Epidermal melanocyte (primary cell): ENCODE measurements around the gene FOXO4.
"Not testable (repeated sequence)": the region's sequence is repeated elsewhere in the genome, so short reads cannot be mapped to it uniquely, and the experiment has no call there.

Experiments used
- DNase-seq: peaks from one replicate; pipeline ENCODE4 v3.0.0; 2011; ENCODE audit warnings: low spot score; ENCODE audit not compliant: insufficient read length

Gene FOXO4, protein sequence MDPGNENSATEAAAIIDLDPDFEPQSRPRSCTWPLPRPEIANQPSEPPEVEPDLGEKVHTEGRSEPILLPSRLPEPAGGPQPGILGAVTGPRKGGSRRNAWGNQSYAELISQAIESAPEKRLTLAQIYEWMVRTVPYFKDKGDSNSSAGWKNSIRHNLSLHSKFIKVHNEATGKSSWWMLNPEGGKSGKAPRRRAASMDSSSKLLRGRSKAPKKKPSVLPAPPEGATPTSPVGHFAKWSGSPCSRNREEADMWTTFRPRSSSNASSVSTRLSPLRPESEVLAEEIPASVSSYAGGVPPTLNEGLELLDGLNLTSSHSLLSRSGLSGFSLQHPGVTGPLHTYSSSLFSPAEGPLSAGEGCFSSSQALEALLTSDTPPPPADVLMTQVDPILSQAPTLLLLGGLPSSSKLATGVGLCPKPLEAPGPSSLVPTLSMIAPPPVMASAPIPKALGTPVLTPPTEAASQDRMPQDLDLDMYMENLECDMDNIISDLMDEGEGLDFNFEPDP

DNA sequence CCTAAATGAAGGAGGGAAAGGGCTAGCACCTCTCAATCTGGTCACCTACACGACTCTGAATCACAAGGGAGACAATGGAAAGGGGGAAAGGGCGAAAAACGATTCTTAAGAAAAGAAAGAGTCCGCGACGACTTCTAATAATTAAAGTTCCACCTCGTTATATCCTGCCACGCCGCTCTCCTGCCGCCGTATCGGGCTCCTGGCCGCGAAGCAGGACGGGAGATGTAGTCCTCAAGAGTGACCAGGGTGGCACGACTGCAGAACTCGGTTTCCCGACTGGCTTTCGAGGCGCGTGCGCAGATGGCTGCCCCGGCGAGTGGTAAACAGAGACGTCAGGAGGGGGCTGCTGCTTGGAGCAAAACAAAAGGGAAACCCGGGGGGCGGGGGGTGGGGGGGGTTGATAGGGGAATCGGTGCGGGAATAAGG is at the start of gene FOXO4:
TSS of gene FOXO4 (plus strand) at position 297 of the 426 bp plus-strand sequence. CDS start 678 bp downstream, outside the sequence.
- peak; percentile 78 for DNase-seq

DNA sequence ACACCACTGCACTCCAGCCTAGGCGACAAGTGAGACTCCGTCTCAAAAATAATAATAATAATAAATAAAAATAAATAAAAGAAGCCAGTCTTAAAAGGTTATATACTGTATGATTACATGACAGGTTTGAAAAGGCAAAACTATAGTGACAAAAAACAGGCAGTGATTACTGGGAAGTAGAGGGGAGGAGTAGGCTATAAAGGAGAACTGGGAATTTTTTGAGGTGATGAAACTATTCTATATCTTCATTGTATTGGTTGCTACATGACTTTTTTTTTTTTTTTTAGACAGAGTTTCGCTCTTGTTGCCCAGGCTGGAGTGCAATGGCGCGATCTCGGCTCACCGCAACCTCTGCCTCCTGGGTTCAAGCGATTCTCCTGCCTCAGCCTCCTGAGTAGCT is 47.8 kb upstream of the FOXO4 start:
- not testable (repeated sequence) for DNase-seq

DNA sequence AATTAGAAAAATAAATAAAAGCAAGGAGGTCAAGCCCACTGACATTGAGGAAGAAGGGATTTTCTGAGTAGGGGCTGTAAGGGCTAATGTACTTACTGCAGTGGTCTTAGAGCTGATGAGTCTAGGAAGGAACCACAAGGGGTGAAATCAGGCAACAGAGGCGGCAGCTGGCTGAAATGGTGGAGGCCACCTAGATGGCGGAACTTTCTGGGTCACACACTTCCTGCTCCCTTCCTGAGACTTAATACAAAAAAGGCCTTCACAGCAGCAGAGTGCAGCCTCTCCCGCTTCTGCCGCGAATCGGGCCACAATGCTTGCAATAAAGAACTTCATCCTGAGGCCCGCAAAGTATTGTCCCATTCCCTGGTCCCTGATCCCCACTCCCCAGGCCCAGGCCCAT is 42.9 kb upstream of the FOXO4 start:
- no peak for DNase-seq

DNA sequence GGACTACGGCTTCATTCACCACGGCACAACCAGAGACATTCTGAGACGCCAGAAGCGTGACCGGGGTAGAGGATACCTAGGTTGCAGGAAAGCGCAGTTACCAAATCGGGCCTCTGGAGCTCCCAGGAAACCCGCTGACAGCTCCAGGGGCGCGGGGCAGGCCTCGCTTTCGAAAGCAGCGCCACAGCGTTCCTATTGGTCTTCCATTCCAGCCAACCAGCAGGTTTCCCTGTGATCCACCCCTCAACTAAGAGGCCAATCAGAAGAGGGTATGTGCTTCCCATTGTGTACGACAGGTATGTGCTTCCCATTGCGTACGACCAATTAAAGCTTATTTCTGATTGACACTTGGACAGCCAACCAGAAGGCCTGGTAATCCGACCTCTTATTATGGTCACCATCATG is 42.4 kb upstream of the FOXO4 start:
- DNase-seq: no peak

DNA sequence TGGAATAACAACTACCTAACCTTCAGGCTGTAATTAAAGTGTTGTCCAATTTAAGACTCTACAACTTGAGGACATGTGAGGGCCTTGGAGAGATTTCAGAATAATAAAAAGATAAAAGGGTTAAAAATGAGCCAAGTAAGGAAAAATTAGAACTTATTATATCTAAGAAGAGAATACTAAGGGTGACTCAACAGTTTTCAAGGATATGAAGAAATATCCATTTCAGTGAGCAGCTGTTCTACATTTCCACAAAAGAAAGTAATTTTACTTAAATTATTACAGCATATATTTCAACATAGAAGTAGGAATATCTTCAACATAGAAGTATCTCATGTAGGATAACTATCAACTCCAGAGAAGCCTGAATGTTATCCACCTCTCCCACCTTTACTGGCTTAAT is 38.8 kb upstream of the FOXO4 start:
- no peak for DNase-seq

DNA sequence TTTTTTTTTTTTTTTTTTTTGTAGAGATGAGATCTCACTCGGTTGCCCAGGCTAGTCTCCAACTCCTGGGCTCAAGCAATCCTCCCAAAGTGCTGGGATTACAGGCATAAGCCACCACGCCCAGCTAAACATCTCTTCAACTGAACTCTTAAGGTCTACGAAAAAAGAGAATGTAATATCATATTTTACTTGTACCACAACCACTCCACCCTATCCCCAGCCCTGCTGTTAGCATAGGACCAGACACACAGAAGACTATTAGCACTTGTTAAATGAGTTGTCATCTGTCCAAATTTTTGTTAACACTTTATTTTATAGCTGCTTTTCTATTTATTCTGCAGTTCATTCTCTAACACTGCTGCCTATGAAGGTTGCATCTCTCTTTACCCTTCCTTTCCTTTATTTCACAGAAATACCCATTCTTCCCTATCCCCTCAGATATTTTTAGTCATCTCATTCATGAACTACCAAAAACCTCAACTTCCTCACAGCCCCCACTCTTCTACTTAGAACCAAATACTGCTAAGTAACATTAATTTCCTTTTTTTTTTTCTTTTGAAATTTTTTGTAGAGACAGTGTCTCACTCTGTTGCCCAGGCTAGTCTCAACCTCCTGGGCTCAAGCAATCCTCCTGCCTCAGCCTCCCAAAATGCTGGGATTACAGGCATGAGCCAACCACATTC is 37.7 kb upstream of the FOXO4 start:
- DNase-seq: no peak

DNA sequence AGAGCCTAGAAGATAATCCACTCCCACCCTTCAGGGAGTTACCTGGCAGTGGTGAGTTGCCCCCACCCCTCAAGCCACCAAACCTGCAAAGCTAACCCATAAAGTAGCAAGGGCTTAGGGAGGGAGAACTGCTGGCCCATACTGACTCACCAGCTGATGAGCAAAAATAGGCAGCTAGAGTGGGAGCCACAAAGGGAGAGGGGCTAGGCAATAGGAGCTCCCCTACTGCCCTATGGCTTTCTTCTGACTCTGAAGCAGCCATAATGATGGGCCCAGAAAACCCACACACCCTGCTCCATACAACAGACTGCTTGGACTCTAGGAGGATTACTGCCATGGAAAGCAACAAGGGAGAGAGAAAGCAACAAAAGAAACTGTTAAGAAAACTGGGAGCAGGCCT is 35.5 kb upstream of the FOXO4 start:
- no peak for DNase-seq

DNA sequence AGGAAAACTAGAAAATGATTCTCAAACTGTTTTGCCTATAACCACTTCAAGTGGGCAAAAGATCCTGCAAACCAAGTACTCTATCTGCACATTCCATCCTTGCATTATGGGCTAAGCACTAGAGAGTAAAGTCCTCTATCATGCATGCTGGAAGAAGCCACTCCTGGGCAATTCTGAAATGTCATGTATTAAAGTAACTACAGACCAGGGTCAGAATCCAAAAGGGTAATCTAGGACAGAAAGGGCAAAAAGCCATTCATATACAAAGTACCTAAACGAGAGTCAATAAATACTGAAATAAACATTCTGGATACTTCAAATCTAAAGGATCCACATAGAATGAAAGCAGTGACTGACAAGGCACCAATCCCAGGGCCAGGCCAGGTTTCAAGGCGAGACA is 28.6 kb upstream of the FOXO4 start:
- DNase-seq: no peak

DNA sequence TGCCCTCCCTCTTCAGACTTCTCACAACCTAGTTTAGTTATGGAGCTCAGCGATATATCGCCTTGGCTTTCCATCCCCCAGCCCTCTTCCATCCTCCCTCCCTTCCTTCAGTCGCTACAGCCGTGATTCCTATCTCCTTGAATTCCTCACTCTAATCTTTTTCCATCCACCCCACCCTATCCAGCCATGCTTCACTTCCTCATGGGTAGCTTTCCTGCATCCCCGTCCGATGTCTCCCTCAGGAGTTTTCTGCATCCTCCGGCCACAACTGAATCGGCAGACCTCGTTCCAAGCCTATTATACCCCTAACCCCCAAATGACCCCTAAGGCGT is 28.0 kb upstream of the FOXO4 start:
- DNase-seq: no peak

DNA sequence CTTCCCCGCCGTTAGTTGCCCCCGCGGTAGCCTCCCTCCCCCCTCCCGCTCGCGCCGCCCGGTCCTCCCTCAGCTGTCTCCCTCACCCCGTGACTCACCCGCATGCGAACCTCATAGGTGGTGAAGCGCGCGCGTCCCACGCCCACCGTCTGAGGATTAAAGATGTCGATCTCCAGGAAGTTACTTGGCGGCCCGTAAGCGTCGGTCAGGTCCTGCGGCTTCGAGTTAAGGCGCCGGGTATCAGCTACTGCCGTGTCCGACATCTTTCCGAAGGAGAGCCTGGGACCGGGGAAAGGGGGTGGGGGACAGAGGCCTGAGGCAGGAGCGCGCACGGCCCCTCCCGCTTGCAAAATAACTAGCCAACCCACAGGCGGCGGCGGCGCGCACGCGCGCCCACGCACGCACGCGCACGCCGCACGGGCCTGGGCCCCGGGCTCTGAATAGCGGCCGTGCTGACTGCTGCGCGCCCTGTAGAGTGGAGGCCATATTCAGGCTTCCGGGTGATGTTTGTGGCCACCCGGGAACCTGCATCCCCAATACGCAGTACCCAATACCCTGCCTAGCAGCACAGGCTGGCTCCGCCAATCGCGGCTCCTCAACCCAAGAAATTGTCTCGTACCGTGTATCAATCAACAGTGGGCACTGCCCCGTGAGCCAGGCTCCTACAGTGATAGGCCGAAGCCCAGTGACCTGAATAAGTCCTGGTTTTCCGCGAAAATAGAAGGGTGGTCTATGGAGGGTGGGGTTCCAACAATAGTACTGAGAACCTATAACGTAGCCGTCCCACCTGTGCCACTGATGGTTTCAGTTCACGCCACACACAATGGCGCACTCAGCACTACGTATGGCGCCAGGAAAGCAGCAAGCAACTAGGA is 27.4 kb upstream of the FOXO4 start, which contains the start of gene SNX12:
TSS of gene SNX12 (minus strand) at position 291 of the 875 bp plus-strand sequence. CDS start at position 263, 28 bp downstream.
- peak; percentile 77 for DNase-seq

DNA sequence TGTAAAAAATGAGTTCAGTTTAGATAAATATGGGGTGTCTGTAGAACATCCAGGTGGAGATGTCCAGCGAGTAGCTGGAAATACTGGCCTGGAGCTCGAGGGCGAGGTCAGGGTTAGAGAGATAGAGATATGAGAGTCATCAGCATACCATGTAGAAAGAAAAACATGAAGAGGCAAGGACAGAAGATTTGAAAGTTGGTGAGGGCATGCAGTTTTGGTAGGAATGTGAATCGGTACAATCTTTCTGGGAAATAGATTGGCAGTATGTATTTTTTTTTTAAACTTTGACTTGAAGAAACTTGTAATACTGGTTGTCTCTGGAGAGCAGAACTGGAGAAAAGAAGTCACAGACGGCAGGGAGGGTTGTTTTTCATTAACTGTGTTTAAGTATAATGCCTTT is 25.1 kb upstream of the FOXO4 start:
- no peak for DNase-seq

DNA sequence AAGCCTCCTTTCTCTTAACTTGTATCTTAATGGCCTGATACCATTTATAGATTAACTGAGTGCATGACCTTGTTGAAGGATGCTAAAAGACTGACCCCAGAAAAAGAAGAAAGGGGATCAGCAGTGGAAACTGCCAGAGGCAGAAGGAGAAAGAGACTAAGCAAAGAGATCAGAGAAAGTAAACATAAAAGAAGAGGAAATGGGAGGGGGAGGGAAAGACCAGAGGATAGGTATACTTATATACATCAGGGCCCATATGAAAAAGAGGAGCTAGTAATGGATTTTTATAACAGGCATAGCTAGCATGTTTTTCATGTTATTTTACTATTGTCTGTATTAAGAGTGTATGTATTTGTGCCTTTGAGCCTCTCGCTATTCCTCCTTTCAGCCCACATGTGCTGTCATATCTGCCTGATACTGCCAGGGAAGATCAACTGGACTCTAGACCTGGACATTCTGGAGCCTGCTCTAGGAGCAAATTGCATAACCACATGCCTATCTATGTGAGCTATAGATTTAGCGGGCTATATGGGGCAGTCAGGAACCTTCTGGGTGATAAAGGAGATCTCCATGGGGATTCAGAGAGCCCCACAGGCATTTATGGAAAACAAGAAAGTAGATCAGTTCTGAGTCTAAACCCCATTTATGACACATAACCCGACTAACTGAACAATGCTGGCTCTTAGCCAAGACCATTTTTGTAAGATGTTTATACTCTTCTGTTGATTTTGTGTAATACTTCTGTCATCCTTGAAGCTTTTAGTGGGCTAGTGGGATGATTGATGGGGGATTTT is 14.1 kb upstream of the FOXO4 start:
- no peak for DNase-seq

DNA sequence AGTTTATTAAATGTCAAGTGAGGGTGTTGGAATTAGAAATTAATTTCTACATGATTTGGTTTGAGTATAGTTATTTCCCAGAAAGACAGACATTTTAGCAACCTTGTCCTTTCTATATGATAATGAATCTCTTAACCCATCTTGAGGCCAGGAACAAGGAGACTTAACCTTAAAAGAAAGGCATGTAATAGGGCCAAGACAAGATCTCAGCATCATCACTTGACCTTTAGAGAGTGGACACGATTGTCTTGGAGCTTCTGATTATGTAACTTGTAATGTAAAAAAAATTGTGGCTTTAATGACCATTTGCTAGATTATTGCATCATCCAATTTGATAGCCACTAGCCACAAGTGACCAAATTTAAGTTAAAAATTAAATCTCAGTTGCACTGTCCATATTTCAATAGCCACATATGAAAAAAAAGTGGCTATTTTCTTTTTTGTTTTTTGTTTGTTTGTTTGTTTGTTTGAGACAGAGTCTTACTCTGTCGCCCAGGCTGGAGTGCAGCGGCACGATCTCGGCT is 13.5 kb upstream of the FOXO4 start:
- no peak for DNase-seq

DNA sequence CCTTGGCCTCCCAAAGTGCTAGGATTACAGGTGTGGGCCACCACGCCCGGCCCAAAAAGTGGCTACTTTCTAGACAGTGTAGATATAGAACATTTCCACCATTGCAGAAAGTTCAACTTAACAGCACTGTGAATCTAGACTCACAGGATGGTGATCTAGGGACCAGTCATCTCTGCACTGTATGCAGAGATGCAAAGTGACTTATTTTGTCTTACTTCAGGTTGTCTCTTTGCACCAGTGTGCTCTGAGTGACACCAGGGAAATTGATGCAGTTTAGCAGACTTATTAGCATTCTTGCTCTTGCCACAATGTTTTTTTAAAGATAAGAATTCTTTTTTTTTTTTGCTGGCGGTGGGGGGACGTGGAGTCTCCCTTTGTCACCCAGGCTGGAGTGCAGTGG is 12.8 kb upstream of the FOXO4 start:
- DNase-seq: no peak

DNA sequence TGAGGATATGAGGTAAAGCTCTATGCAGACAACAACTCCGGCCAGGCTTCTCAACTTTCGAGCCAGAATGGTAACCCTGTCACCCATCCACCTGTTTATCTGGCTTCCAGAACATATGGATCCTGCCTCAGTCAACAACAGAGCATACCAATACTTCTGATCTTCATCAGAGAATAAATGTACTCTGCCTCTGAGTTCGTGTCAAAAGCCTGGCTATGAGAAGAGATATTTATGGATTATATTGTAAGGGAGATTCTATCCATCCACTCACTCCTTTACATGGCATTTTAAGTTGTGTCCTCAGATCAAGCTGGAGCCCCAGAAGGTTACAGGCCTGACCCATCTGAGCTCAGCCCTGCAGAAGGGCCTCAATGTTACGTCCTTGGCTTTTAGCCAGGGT is 9.8 kb upstream of the FOXO4 start:
- DNase-seq: no peak

DNA sequence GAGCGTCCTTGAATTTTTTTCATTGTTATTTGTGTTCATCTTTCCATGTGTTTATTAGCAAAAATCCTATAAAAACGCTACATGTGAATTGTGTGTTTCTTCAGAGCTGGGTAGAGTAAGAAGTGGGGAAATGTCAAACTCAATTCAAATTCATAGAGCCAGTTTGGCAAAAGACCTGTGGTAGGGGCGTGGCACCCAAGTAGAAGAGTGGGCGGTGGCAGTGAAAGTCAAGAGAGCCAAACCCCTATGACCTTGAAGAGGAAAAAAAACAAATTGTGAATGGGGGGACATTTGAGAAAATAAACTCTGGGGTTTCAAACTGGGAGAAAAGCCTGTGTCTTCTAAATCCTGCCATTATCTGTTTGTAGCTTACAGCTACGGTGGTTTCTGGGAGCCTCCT is 4.4 kb upstream of the FOXO4 start:
- no peak for DNase-seq

DNA sequence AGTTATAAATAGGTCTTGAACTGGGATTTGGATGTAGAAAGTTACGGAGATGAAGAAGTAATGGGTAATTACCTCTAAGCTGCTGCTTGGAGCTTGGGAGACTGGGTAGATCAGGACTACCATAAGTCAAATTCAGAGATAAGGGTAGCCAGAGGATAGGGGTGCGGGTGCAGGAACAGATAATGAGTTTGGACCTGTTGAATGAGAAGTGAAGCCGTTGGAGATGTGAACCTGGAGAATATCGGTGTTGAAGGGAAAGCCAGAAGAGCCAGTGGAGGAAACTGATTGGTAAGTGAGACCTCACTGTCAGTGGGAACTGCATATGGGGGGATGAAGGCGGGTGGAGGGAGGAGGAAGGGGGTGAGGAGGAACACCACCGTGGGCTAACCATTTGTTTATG is 618 bp upstream of the FOXO4 start:
- no peak for DNase-seq

DNA sequence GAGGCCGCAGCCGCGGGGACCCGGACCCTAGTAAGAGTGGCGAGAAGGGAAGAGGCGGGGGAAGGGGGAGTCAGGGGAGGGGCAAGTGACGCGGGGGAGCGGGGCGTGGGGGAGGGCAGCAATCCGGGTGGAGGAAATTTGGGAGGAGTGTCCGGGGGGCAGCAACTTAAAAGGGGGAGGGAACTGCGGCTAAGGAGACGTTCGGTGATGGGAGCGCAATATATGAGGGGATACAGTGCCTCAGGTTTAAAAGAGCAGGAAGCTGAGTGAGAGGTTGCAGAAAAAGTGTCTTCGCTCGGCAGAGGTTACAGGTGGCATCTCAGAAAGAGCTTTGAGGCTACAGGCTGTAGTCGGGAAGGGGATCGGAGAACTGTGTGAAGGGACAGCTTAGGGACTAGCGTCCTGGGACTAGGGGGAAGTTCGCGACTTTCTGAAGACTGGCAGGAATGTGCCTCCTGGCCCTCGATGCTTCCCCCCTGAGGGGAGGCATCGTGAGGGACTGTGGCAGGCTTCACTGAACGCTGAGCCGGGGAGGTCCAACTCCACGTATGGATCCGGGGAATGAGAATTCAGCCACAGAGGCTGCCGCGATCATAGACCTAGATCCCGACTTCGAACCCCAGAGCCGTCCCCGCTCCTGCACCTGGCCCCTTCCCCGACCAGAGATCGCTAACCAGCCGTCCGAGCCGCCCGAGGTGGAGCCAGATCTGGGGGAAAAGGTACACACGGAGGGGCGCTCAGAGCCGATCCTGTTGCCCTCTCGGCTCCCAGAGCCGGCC is 519 bp downstream of the FOXO4 start:
- DNase-seq: peak; percentile 45

DNA sequence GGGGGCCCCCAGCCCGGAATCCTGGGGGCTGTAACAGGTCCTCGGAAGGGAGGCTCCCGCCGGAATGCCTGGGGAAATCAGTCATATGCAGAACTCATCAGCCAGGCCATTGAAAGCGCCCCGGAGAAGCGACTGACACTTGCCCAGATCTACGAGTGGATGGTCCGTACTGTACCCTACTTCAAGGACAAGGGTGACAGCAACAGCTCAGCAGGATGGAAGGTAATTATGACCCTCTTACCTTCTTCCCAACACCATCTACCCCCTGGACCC is 1.0 kb downstream of the FOXO4 start:
- DNase-seq: no peak

DNA sequence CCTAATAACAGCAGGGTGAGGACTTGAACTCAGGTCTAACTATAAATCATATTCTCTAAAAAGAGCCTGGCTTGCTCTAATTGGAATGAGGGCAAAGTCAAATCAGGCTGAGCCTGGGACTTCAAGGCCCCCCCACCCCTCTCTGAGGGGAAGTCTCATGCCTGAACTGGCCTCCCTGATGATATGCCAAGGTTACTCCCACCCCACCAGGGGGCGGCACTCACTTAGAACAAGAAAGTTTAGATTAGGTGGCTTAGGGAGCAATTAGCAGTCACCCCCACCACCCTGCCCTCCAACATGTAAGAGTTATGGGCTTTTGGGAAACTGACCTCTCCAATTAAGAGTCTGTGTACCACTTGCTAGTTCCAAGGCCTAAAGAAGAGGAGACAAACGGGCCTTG is 2.7 kb downstream of the FOXO4 start:
- peak; percentile 19 for DNase-seq
